GM18909 (cell line): ENCODE results near the gene WNK4.

Source experiments
- ATAC-seq: cut with Tn5 transposase; IDR thresholded peaks from one replicate; pipeline ENCODE4 v1.9.1; 2021; ENCODE audit warnings: mild to moderate bottlenecking; ENCODE audit not compliant: unreplicated experiment, poor library complexity

WNK4 gene

GRCh38 chr17:42832934-42833766, 52.7 kb downstream of the WNK4 start, which contains the start of gene PSME3:
PSME3 (plus strand) TSS chr17:42833397; CDS start chr17:42833632, 235 bp downstream.
- ATAC-seq: peak; percentile 76

- peak; percentile 26 for ATAC-seq
Measured at GRCh38 chr17:42833767-42834422, 53.5 kb downstream of the WNK4 start.

- no peak for ATAC-seq
Measured at GRCh38 chr17:42835732-42836131, 55.3 kb downstream of the WNK4 start.

GRCh38 chr17:42841975-42842685, 61.7 kb downstream of the WNK4 start:
- no peak for ATAC-seq

- ATAC-seq: no peak
Measured at GRCh38 chr17:42843358-42843934, 63.0 kb downstream of the WNK4 start.

- no peak for ATAC-seq
Measured at GRCh38 chr17:42844271-42844670, 63.9 kb downstream of the WNK4 start, which contains the start of gene AOC2. AOC2 (plus strand) TSS chr17:42844580; CDS start chr17:42844627, 47 bp downstream.

GRCh38 chr17:42844761-42845555, 64.5 kb downstream of the WNK4 start:
- no peak for ATAC-seq

- no peak for ATAC-seq
Measured at GRCh38 chr17:42845556-42845917, 65.1 kb downstream of the WNK4 start.

GRCh38 chr17:42845918-42846593, 65.6 kb downstream of the WNK4 start:
- no peak for ATAC-seq
